WTC11 (cell line): ENCODE results near the gene CA10. TPM values are rescaled to one million over a fixed set of nuclear protein-coding genes. Genes with fewer than 3 reads are reported as not detected.

Experiments used
- ATAC-seq: fragments of 200-7000 bp; cut with Tn5 transposase; 2 replicates; pipeline ENCODE4 v1.10.0; 2021; ENCODE audit warnings: mild to moderate bottlenecking, moderate library complexity
- CTCF ChIA-PET: fragments of 300-600 bp; sonication (Branson Sonifier 250); formaldehyde crosslinking; loops from one replicate; lab custom pipeline; 2021; ENCODE audit warnings: antibody characterized with exemption; lab: Charles Lee
- POLR2A ChIA-PET: fragments of 350-600 bp; sonication (Branson Sonifier 250); formaldehyde crosslinking; loops from one replicate; lab custom pipeline; 2021; ENCODE audit warnings: antibody characterized with exemption; lab: Charles Lee
- DNase-seq: peaks from one replicate; pipeline ENCODE4 v3.0.0; 2021; ENCODE audit warnings: low spot score
- H3K27ac Mint-ChIP-seq: 2 replicates; pipeline ENCODE4 v1.8.0; 2021; ENCODE audit warnings: mixed read lengths
- H3K27me3 Mint-ChIP-seq: 2 replicates; pipeline ENCODE4 v1.8.0; 2021; ENCODE audit warnings: low read depth, mild to moderate bottlenecking, moderate library complexity, mixed read lengths
- H3K36me3 Mint-ChIP-seq: 2 replicates; pipeline ENCODE4 v1.8.0; 2021; ENCODE audit warnings: mixed read lengths
- H3K4me1 Mint-ChIP-seq: 2 replicates; pipeline ENCODE4 v1.8.0; 2022; ENCODE audit warnings: mixed read lengths
- H3K4me3 Mint-ChIP-seq: 2 replicates; pipeline ENCODE4 v1.8.0; 2021; ENCODE audit warnings: mild to moderate bottlenecking, moderate library complexity, mixed read lengths
- H3K9me3 Mint-ChIP-seq: 2 replicates; pipeline ENCODE4 v1.8.0; 2021; ENCODE audit warnings: mixed read lengths
- ATF3 ChIP-seq: sonication (generic); formaldehyde crosslinking; conservative IDR thresholded peaks from 2 replicates; pipeline ENCODE4 v1.8.1; 2022; ENCODE audit warnings: mild to moderate bottlenecking, missing genetic modification reagents
- CBFB ChIP-seq: sonication (generic); formaldehyde crosslinking; IDR thresholded peaks from 2 replicates; pipeline ENCODE4 v1.8.1; 2022; ENCODE audit warnings: mild to moderate bottlenecking, low read depth, missing genetic modification reagents
- CTCF ChIP-seq: fragments of 200-600 bp; IDR thresholded peaks from 2 replicates; pipeline ENCODE4 v1.8.0; 2022; ENCODE audit warnings: antibody characterized with exemption
- E2F1 ChIP-seq: sonication (generic); formaldehyde crosslinking; IDR thresholded peaks from 2 replicates; pipeline ENCODE4 v1.8.0; 2022; ENCODE audit warnings: mild to moderate bottlenecking, missing genetic modification reagents
- ERG ChIP-seq: fragments of 250-450 bp; sonication (Bioruptor Pico); IDR thresholded peaks from 2 replicates; pipeline ENCODE4 v1.8.0; 2021; ENCODE audit warnings: mild to moderate bottlenecking
- ETV6 ChIP-seq: sonication (generic); formaldehyde crosslinking; IDR thresholded peaks from 2 replicates; pipeline ENCODE4 v1.8.1; 2022; ENCODE audit warnings: mild to moderate bottlenecking, missing genetic modification reagents
- GABPB1 ChIP-seq: sonication (generic); formaldehyde crosslinking; IDR thresholded peaks from 2 replicates; pipeline ENCODE4 v1.8.1; 2023; ENCODE audit warnings: mild to moderate bottlenecking, missing genetic modification reagents
- MXD4 ChIP-seq: fragments of 250-450 bp; sonication (Bioruptor Pico); IDR thresholded peaks from 2 replicates; pipeline ENCODE4 v1.8.0; 2021; ENCODE audit warnings: mild to moderate bottlenecking, moderate library complexity, borderline replicate concordance
- NFE2L1 ChIP-seq: sonication (generic); formaldehyde crosslinking; IDR thresholded peaks from 2 replicates; pipeline ENCODE4 v1.8.1; 2023; ENCODE audit warnings: missing genetic modification reagents
- NR2C2 ChIP-seq: sonication (generic); formaldehyde crosslinking; IDR thresholded peaks from 2 replicates; pipeline ENCODE4 v1.8.0; 2022; ENCODE audit warnings: mild to moderate bottlenecking, missing genetic modification reagents
- OVOL2 ChIP-seq: fragments of 250-450 bp; sonication (Bioruptor Pico); IDR thresholded peaks from 2 replicates; pipeline ENCODE4 v1.9.0; 2021; ENCODE audit warnings: mild to moderate bottlenecking, borderline replicate concordance
- RELA ChIP-seq: sonication (generic); formaldehyde crosslinking; IDR thresholded peaks from 2 replicates; pipeline ENCODE4 v1.8.1; 2022; ENCODE audit warnings: missing genetic modification reagents, mild to moderate bottlenecking, borderline replicate concordance
- TEAD1 ChIP-seq: sonication (generic); formaldehyde crosslinking; IDR thresholded peaks from 2 replicates; pipeline ENCODE4 v1.8.0; 2022; ENCODE audit warnings: mild to moderate bottlenecking, missing genetic modification reagents
- USF2 ChIP-seq: sonication (generic); formaldehyde crosslinking; IDR thresholded peaks from 2 replicates; pipeline ENCODE4 v1.8.1; 2023; ENCODE audit warnings: mild to moderate bottlenecking, missing genetic modification reagents, moderate library complexity
- ZBTB43 ChIP-seq: sonication (generic); formaldehyde crosslinking; IDR thresholded peaks from 2 replicates; pipeline ENCODE4 v1.8.1; 2023; ENCODE audit warnings: mild to moderate bottlenecking, missing genetic modification reagents
- ZNF121 ChIP-seq: sonication (generic); formaldehyde crosslinking; IDR thresholded peaks from 2 replicates; pipeline ENCODE4 v1.8.0; 2023; ENCODE audit warnings: missing genetic modification reagents
- ZNF263 ChIP-seq: sonication (generic); formaldehyde crosslinking; IDR thresholded peaks from 2 replicates; pipeline ENCODE4 v1.8.1; 2022; ENCODE audit warnings: low read depth, mild to moderate bottlenecking, moderate library complexity, missing genetic modification reagents
- ZNF416 ChIP-seq: fragments of 250-450 bp; sonication (Bioruptor Pico); IDR thresholded peaks from 2 replicates; pipeline ENCODE4 v1.9.0; 2021; ENCODE audit warnings: mild to moderate bottlenecking, inconsistent platforms
- ZNF423 ChIP-seq: fragments of 250-450 bp; sonication (Bioruptor Pico); IDR thresholded peaks from 2 replicates; pipeline ENCODE4 v2.1.2; 2022; ENCODE audit warnings: mild to moderate bottlenecking, moderate library complexity
- ZNF512 ChIP-seq: sonication (generic); formaldehyde crosslinking; IDR thresholded peaks from 2 replicates; pipeline ENCODE4 v1.8.1; 2022; ENCODE audit warnings: missing genetic modification reagents, borderline replicate concordance
- ZNF532 ChIP-seq: fragments of 250-450 bp; sonication (Bioruptor Pico); IDR thresholded peaks from 2 replicates; pipeline ENCODE4 v1.9.0; 2021; ENCODE audit warnings: mild to moderate bottlenecking, borderline replicate concordance
- ZNF671 ChIP-seq: fragments of 250-450 bp; sonication (Bioruptor Pico); IDR thresholded peaks from 2 replicates; pipeline ENCODE4 v1.8.0; 2021; ENCODE audit warnings: mild to moderate bottlenecking
- total RNA-seq: library from RNA; stranded (reverse); gene quantifications from 3 replicates; pipeline ENCODE4 v1.2.3, GENCODE V29; 2021

The CA10 gene
- total RNA-seq, 1 experiment from 2014 or later: 0.90 TPM

GRCh38 chr17:52191491-52191890 is 33.0 kb upstream of the CA10 start:
- DNase-seq: no peak
- Mint-ChIP-seq H3K9me3 (peaks cover 89% of the 10 kb centered on the region), H3K4me3 (no peak overlapping the region), H3K36me3 (peaks cover 46% of the 10 kb centered on the region), H3K27ac (no peak overlapping the region), H3K27me3 (no peaks in the 10 kb centered on the region; the same call in 1 of the 2 replicates), H3K4me1 (no peaks in the 10 kb centered on the region)
- ChIA-PET CTCF (no interaction called here), POLR2A (no interaction called here)
- no peak for ATAC-seq
- TF ChIP-seq E2F1 (CRISPR knock-in tag) (no peak), ZNF263 (CRISPR knock-in tag) (no peak), NR2C2 (no peak), ZNF423 (CRISPR knock-in tag) (no peak), NFE2L1 (no peak), GABPB1 (CRISPR knock-in tag) (no peak), OVOL2 (CRISPR knock-in tag) (no peak), ZNF416 (CRISPR knock-in tag) (no peak), CTCF (no peak), MXD4 (CRISPR knock-in tag) (no peak), TEAD1 (no peak)

- Mint-ChIP-seq H3K27ac (no peak overlapping the region), H3K9me3 (peaks cover 58% of the 10 kb centered on the region), H3K36me3 (peaks cover 24% of the 10 kb centered on the region), H3K27me3 (no peaks in the 10 kb centered on the region), H3K4me3 (no peak overlapping the region), H3K4me1 (peaks cover 10% of the 10 kb centered on the region)
- ChIA-PET CTCF (no interaction called here), POLR2A (no interaction called here)
- ATAC-seq (no peak), DNase-seq (no peak)
- TF ChIP-seq RELA (CRISPR knock-in tag): no peak
- TF ChIP-seq USF2 (CRISPR knock-in tag): no peak
- TF ChIP-seq CTCF: no peak
- TF ChIP-seq TEAD1: no peak
- no peak for TF ChIP-seq ZNF121
- TF ChIP-seq ZNF512 (CRISPR knock-in tag): no peak
- TF ChIP-seq ETV6 (CRISPR knock-in tag): no peak
- no peak for TF ChIP-seq ZNF671
- no peak for TF ChIP-seq ATF3 (CRISPR knock-in tag)
- no peak for TF ChIP-seq CBFB (CRISPR knock-in tag)
- no peak for TF ChIP-seq ZNF532 (CRISPR knock-in tag)
- no peak for TF ChIP-seq ERG (CRISPR knock-in tag)
- no peak for TF ChIP-seq ZBTB43 (CRISPR knock-in tag)
Measured at GRCh38 chr17:52181782-52182181, 23.3 kb upstream of the CA10 start.
